C1 segment of cervical spinal cord (tissue), 14 donors: ENCODE results near the gene CALM3.

ENCODE experiments used
- DNase-seq, 14 donors: peaks; one replicate each; lab custom pipeline; 2025; lab: John Stamatoyannopoulos, UW

The CALM3 gene

DNA sequence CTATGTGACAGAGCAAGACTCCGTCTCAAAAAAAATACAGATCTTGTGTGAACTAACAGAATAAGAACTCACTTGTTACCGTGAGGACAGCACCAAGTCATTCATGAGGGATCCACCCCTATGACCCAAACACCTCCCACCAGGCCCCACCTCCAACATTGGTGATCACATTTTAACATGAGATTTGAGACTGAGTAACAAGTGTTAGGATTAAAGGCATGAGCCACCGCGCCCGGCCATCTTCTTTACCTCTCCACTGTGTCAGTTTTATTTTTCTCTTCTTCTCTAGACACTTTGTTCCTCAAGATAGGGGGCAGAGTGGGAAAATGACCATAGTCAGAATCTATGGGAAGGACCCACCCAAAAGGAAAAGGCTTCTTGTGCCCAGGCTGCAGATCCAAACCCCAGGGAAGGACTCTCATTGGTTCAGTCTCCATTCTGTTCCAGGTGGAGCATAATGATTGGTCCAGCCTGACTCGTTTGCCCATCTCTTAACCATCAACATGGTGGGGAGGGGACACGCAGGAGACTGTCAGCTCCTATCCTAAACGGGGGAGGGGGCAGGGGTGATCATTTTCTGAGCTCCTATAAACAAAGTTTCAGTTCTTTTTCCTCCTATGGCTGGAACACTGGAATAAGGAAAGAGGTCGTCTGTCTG lies 1.3 kb upstream of the CALM3 start:
- no peak for DNase-seq

DNA sequence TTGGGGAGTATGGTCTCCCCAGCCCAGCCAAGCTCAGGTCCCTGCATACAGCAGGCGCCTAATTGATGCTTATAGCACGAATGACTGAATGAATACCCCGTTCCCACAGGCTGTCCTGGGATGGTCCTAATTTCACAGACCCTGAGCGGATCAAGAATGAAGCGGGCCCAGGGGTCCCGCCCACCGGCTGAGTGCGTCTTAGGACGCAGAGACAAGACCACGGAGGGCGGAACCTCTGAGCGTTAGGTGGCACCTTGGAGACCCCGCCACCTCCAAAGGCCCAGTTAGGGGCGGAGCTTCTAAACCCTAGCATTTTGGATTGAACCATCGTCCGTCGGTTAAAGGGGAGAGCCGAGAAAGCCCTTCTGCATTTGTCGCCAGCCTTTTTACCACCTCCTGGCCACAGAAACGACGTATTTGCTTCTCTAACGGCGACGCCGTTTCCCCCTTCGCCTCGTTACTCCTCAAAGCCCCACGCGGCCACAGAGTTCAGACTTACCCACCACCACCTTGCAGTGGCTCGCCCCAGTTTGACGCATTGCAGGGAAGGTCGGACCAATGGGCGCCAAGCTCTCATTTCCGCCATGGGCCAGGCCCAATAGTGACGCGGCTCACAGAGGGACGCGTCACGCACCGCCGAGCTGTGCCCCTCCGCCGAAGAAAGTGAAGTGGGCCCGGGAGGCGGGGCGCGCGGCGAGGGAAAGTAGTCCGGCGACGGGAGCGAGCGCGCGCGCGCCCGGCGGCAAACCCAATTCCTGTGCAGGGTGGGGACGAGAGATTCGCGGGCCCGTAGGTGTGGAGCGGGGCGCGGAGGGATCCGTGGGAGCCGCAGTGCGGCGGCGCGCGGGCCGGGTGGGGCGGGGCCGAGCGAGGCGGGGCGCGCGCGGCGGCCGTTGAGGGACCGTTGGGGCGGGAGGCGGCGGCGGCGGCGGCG lies 479 bp upstream of the CALM3 start:
- peak; percentile 77 to 100 (median 96) for DNase-seq

DNA sequence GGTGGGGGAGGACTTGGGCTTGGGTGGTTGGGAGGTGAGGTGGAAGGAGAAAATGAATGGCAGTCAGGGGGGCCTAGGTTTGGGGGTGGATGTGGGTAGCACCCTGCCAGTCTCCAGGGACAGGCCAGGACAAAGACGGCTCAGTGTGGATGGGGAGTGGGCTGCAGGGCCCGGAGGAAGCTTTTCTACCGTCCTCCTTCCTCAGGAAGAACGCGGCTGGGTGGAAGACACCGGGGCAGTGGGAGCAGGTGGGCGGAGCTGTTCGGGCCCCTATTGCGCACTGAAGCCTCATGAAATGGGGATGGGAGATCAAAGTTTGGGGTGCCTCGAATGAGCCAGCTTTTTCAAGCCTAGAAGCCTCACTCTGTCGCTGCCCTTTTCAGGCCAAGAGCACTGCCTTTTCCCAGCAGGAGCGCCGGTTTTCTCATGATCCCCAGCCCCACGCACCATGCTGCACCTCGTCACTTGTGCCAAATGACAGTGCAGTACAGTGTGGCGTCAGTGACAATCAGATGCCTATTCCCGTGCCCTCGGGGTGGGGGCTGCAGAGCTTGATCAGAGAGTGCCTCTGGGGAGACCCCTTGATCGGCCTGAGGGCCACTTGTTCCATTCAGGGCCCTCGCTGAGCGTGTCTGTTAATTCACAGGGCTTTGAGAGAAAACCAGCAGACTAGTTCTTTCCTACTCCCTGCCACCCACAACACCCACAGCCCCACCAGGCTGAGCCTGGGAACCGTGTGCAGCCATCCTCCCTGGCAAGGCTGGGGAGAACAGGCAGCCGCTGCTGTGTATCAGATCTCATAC lies 1.5 kb downstream of the CALM3 start:
- DNase-seq = peak in 7 of 14 donors; percentile 23 to 59 (median 36)

DNA sequence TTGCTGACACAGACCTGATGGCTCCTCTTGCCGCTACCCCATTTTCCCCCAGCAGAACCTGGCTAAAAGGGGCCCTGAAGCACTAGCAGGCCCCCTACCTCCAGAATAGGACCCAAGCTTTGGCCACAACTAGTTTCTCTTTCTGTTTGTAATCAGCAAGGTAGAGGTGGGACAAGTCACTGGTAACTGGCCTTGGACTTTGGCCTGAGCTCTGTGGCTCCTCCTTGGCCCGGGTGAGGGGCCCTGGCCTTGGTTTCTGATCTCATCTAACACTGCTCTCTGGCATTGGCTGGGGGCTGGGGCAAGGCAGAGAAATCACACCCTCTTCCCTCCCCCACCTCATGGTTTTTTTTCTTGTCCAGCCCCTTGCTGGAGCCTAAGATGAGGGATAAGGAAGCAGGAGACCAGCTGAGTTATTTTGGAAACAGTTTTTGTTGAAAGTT lies 2.1 kb downstream of the CALM3 start:
- DNase-seq = no peak

DNA sequence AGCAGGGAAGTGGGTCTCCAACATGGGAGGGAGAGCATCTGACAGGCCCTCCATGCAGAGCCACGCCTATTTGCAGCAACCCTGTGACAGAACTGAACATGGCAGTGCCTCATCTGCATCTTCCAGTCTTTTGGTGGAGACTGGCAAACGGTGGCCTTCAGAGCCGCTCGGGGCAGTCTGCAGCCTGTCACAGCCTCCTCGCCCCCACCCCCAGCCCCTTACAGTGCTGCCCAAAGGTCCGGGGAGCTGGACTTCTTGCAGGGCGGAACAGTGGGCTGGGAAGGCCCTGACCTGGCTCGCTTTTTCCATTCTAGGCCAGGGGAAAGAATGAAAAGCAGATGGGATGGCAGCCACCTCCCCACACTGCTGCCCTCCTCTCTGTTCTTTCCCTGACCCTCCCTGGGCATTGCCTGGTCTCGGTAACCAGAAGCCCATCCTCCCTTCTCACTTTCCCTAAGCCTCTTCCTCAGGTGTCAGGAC lies 2.7 kb downstream of the CALM3 start:
- DNase-seq = peak in 1 of 14 donors; percentile 21

DNA sequence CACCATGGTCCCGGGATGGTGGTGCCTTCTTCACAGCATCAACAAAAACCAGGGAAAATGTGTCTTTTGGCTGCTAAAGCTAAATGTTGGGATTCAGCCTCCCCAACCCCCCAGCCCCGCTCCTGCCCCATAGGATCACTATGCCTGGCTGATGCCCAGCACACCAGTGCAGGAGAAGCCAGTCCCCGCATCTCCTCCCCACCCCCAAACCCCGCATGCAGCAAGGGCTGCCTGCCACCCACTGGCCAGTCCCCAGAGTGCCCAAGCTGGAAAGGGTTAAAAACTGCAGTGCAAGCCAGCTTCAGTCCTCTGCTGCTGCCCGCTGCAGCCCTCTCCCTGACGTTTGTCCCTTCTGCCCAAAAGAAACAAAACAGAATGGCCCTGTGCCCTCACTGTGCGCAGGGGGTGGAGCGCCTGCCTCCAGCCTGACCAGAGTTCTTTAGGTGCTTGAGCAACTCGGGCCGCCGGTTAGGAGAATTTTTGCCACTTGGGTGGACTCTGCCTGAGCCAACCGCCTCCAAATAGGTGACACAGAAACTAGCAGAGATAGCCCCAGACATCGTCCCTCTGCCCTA lies 3.7 kb downstream of the CALM3 start:
- peak in 8 of 14 donors; percentile 21 to 48 (median 42) for DNase-seq

DNA sequence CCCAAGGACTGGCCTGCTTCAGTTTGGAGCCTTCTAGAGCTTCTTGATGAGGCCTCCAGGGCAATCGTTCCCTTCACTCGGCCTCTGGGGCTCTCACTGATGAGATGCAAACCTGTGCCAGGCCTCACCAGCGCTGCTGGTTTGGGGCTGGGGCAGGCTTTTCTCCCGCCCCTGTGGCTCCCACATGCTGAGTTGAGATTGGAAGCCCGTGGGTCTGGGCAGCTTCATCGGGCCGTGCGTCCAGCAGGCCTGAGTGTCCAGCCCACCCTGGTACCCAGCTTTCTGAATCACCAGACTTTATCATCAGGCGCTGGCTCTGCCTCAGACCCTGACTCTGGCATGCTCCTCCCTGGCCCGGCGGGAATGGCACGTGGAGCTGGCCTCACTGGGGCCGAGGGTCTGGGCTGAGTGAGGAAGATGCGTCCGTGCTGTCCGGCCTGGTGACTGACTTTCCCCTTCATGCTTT lies 4.3 kb downstream of the CALM3 start:
- DNase-seq = peak in 2 of 14 donors; percentile 27 to 45

DNA sequence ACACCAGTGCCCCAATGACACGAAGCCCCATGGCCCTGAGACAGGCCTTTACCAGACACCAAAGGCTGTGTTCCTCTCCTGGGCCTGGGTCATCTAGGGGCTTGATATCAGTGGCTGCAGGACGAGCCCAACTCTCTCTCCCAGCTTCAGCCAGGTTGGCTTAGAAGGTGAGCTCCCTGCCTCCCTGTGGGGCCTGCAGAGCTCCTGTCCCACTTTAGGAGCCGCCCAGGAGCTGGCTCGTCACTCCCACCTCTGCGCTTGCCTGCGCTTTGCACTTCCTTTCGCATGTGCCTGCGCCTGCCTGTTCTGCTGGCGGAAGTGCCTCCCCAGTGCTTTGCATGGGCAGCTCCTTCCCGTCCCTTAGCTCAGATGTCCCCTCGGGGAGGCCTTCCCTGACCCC lies 4.9 kb downstream of the CALM3 start:
- DNase-seq = no peak

DNA sequence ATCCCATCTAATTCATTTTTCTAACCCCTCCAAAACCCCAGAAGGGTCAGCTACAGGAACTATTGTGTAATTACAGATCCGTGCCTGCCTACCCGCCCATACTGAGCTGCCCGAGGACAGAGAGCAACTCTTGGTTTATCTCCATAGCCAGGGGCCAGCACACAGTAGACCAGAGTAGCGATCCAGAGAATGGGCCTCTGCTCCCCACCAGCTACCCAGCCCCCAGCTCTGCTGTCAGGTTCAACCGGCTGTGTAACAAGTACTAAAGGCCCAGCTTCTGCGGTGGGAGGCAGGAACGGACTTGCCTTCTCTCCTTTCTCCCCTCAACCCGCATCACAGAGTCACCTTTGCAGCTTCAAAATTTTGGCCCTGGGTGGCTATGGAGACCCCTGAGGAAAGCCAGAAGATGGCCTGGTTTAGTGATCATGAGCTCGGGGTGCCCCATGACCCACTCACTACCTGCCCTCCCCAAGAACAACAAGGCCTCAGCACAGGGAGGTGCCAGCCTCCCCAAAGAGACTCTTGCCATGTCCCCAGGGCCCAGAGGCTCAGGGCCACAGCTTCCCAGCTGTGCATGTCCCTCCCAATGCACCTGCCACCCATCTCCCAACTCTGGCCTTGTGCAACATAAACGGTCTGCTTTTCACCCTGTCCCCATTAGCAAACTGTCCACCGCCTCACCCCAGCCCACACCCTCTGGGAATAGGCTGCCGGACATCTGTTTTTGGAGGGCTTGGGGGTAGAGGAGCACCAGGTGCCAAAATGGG lies 5.7 kb downstream of the CALM3 start:
- no peak for DNase-seq

DNA sequence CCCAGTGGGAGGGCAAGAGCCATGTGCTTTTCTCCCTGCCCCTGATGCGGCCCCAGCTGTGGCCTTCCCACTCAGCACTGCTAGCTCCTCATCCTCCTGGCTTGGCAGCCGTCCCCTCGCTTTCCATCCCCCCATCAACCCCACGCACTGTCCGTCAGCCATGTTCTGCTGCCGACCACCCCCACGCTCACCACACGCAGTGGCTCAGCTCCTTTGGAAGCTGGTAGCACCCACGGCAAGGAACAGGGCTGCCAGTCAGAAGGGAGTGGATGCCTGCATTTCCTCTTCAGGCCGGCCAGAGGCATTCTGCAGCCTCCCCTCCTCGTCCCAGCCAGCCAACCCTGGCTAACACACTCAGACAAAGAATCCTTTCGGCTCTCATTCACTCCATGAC lies 6.3 kb downstream of the CALM3 start:
- DNase-seq = peak in 5 of 14 donors; percentile 16 to 49 (median 27)

DNA sequence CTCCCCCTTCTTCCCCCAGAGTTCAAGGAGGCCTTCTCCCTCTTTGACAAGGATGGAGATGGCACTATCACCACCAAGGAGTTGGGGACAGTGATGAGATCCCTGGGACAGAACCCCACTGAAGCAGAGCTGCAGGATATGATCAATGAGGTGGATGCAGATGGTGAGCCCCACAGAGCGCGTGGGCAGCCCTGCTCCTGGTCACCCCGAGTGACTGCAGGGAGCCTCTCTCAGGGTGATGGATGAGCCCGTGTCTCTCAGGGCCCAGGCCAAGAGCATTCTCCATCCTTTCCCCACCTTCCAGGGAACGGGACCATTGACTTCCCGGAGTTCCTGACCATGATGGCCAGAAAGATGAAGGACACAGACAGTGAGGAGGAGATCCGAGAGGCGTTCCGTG lies 7.0 kb downstream of the CALM3 start:
- no peak for DNase-seq

DNA sequence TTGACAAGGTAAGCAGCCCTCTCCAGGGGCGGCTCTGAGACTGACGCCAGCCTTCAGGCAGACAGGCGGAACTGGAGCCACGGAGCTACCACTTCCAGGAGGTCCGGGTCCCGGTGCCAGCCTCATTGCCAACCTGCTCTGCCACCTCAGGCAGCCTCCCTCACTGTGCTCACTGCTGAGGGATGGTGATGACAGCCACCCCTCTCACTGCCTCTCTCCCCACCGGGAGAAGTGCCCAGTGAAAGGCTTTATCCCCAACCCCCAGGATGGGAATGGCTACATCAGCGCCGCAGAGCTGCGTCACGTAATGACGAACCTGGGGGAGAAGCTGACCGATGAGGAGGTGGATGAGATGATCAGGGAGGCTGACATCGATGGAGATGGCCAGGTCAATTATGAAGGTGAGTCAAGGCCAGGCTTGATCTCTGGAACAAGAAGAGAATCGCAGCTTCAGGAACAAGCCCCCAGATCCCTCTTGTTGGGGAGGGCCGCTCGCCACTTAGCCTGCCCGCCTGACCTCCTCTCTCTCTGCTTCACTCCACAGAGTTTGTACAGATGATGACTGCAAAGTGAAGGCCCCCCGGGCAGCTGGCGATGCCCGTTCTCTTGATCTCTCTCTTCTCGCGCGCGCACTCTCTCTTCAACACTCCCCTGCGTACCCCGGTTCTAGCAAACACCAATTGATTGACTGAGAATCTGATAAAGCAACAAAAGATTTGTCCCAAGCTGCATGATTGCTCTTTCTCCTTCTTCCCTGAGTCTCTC lies 7.6 kb downstream of the CALM3 start:
- DNase-seq = no peak

DNA sequence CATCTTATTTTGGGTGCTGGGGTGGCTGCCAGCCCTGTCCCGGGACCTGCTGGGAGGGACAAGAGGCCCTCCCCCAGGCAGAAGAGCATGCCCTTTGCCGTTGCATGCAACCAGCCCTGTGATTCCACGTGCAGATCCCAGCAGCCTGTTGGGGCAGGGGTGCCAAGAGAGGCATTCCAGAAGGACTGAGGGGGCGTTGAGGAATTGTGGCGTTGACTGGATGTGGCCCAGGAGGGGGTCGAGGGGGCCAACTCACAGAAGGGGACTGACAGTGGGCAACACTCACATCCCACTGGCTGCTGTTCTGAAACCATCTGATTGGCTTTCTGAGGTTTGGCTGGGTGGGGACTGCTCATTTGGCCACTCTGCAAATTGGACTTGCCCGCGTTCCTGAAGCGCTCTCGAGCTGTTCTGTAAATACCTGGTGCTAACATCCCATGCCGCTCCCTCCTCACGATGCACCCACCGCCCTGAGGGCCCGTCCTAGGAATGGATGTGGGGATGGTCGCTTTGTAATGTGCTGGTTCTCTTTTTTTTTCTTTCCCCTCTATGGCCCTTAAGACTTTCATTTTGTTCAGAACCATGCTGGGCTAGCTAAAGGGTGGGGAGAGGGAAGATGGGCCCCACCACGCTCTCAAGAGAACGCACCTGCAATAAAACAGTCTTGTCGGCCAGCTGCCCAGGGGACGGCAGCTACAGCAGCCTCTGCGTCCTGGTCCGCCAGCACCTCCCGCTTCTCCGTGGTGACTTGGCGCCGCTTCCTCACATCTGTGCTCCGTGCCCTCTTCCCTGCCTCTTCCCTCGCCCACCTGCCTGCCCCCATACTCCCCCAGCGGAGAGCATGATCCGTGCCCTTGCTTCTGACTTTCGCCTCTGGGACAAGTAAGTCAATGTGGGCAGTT lies 8.6 kb downstream of the CALM3 start:
- DNase-seq = no peak

DNA sequence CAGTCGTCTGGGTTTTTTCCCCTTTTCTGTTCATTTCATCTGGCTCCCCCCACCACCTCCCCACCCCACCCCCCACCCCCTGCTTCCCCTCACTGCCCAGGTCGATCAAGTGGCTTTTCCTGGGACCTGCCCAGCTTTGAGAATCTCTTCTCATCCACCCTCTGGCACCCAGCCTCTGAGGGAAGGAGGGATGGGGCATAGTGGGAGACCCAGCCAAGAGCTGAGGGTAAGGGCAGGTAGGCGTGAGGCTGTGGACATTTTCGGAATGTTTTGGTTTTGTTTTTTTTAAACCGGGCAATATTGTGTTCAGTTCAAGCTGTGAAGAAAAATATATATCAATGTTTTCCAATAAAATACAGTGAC lies 9.3 kb downstream of the CALM3 start:
- no peak for DNase-seq

DNA sequence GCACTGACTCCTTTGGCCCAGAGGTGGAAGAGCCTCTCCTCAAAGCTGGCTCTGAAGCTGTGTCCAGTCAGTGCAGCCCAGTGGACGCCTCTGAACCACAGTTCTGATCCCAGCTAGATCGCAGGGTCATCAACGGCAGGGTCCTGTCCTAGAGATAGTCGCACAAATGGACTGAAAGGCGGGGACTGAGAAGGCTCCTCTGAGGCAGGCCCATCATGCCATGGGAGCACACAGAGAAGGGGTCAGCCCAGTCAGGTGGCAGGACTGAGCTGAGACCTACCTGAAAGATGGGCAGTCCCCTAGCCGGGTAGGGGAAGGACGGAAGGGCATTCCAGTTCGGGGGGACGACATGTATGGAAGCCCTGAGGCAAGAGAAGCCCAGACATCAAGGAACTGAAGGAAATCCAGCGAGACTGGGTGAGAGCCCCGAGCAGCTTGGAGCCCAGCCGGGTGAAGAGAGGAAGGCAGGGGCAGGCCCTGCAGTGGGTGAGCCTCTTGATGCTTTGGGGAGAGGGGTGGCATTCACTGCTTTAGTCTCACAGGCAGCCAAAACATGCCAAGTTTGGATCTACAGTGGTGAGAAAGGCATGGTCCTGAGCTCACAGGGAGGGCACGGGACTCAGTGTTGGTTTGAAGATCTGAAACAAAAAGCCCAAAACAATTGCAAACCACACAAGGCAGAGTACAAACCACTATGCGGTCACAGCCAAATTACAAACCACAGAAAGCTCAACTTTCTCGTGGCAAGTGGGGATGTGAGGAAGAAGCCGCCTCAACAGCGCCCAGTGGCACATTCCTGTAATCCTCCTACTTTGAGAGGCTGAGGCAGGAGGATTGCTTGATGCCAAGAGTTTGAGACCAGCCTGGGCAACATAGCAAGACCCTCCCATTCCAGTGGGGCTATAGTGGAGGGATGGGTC lies 10.0 kb downstream of the CALM3 start:
- DNase-seq = no peak

DNA sequence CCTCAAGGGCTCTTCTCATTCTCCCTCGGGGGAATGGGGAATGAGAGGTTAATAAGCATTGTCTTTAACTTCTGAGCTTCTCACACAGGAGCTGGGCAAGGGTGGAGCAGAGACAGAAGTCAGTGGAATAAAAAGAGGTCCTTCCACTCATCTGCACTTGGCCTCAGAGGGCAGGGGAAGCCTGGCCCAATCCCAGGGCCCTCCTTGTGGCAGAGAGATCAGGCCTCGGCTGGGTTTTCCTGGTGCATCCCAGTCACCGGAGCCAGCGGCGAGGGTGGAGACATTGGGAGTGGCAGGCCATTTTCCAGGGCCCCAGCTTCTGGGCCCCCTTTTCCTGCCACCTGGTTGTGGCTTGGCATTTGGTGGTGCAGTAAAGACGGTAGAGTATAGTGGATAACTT lies 10.6 kb downstream of the CALM3 start:
- DNase-seq = no peak

DNA sequence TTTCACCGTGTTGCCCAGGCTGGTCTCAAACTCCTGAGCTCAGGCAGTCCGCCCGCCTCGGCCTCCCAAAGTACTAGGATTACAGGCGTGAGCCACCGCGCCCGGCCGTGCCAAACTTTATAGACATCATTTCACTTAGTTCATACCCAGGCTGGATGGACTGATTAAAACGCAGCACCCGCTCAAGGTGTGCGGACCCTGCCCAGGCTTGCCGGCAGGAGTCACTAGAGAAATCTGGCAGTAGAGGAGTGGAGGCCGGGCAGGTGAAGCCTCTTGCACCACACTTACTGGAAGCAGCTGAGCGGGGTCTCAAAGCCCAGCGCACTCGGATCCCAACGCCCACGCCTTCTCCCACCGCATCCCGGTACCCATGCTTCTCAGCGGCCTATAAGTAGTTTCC lies 12.4 kb downstream of the CALM3 start:
- no peak for DNase-seq
